HG03342 (cell line): ENCODE measurements around the gene CD200R1.
"Not testable (repeated sequence)": the region's sequence is repeated elsewhere in the genome, so short reads cannot be mapped to it uniquely, and the experiment has no call there.

Source experiments
- ATAC-seq: cut with Tn5 transposase; IDR thresholded peaks from one replicate; pipeline ENCODE4 v1.9.1; 2021; ENCODE audit warnings: mild to moderate bottlenecking, moderate library complexity; ENCODE audit not compliant: unreplicated experiment

CD200R1 gene

DNA sequence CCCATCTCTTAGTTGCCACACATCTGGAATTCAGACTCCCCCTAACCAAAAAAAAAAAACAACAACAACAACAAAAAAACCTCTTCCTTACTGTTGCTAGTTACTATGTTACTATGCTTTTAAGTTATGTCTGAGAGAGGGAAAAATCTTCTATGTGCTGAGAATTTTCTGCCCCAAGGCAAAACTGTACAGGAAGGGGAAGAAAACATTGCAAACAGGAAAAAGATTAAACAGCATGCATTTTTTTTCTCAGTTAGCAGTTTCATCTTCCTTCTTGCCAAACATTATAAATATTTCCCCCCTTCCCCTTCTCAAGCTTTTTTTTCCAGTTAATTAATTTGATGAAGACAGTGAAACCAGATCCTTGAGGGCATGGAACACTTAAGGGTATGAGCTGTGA lies 1.1 kb upstream of the CD200R1 start:
- ATAC-seq, result no peak

DNA sequence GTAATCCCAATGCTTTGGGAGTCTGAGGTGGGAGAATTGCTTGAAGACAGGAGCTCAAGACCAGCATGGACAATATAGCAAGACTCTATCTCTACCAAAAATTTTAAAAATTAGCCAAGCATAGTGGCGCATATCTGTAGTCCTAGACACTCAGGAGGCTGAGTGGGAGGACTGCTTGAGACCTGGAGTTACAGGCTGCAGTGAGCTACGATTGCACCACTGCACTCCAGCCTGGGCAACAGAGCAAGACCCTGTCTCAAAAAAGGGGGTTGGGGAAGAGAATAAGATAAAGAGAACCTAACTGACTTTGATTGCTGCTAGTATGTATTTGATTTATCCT lies 755 bp downstream of the CD200R1 start:
- peak; percentile 22 for ATAC-seq

DNA sequence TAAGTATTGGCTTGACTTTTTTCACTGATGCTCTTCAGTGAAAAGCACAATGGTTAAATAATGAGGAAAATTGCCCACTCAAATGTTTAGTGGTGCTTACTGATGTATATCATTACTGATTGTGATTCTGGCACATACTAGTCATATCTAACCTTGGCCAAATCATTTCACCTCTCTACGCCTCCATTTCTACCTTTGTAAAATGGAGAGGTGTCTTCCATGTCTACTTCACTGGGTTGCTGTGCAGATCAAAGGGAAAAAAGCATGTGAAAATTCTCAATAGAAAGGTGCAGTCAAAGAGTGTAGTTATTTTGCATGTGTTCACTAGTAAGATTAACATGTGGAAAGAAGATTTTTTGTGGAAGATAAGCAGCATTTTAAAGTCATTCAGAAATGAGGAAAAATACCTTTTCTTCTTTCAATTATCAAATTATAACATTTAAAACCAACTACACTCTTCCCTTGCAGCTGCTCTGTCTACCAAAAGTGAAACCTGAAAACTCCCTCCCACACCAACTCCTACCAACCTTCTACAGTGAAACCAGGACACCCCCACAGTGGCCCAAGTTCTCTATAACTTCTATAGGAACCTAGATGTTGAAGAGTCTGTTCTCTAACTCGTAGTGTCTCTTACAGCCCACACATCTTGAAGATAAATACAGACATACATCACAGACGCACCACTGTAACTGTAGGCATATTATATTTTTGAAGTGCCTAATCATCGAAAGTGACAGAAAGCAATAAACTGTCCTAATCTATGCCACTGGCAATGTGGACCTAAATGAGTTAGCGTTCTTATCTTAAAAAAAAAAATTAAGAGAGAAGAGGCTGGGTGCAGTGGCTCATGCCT lies 1.4 kb downstream of the CD200R1 start:
- ATAC-seq, result peak; percentile 86

DNA sequence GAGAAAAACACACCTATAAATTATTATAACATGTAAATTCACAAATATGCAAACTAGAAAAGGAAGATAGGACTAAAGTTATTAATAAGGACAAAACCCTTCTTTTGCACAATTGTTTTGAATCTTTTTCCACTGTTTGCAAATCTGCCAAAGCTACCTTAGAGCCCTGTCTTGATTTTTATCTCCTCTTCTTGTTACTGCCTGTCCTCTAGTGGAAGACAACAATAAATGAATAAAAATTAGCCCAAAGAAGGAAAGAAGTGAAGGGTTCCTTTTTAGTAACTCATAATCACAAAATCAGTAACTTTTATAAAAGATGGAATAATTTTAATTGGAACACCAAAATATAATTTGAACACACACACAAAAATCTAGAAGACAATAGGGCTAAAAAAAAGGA lies 2.7 kb downstream of the CD200R1 start:
- no peak for ATAC-seq

DNA sequence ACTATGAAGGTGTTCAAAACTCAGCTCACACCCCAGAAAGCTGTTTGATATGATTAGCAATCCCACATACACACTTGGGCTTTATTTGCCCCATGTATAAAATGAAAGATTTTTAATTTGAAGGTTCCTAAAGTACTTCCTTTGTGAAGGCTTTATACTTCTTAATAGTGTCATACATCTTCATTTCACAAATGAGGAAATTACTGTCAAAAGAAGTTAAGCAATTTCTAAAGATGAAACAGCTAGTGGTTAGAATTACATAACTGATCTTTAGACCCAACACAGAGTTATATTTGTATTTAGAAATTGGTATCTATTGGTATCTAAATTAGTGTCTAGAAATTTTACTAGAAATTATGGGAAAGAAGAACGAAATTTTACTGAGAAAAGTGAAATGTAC lies 7.1 kb downstream of the CD200R1 start:
- no peak for ATAC-seq

DNA sequence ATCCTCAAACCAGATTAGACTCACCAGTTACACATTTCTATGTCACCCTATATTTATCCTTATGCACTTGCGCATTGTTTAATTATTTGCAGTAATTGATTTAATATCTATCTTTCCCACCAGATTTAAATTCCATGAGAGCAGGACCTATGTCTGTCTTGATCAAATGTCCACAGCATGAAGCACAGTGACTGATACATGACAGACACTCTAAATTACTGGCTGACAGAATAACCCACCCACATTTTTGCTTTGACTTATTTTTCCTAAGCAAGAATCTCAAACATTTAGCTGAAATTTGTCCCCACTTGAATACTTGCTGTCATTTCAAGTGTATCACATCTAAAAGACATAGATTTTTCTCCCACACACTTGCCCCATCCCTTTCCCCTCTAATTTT lies 7.5 kb downstream of the CD200R1 start:
- ATAC-seq, result no peak

DNA sequence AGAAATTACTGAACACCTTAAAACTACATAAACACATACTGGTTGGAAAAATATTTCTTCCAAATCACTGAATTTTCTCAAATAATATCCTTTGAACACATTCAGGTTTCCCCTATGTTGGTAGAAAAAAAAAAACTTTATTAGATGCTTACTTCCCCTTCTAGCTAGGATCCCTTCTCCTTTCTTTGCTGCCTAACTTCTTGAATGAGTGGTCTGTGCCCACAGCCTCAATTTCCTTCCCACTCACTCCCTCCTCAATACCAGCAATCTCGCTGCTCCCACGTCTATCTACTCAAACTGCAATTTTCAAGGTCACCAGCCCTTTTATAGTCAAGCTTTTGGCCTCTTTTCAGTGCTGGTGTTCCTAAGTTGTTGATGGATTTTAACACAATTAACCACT lies 8.3 kb downstream of the CD200R1 start:
- ATAC-seq, result no peak

DNA sequence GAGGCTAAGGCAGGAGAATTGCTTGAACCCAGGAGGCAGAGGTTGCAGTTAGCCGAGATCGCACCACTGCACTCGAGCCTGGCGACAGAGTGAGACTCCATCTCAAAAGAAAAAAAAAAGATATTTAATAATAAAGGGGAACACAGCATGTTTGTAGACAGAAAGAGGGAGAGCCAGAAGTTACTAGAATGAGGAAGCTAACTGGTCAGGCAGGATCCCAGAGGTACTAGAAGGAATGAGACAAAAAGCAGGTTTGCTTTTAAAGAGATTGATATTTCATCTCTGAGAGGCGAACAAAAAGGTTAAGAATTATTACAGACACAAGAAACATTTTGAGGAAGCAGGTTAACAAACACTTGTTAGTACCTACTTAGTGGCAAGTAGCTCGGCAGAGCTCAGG lies 9.2 kb downstream of the CD200R1 start:
- ATAC-seq, result no peak

DNA sequence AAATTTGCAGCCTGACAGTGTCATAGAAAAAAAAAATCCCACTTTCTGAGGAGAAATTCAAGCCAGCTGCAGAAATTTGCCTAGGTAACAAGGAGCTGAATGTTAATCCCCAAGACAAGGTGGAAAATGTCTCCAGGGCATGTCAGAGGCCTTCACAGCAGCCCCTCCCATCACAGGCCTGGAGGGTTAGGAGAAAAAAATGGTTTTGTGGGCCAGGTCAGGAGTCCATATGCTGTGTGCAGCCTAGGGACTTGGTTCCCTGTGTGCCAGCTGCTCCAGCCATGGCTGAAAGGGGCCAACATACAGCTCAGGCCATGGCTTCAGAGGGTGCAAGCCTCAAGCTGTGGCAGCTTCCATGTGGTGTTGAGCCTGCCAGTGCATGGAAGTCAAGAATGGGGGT lies 11.2 kb downstream of the CD200R1 start:
- ATAC-seq, result no peak

DNA sequence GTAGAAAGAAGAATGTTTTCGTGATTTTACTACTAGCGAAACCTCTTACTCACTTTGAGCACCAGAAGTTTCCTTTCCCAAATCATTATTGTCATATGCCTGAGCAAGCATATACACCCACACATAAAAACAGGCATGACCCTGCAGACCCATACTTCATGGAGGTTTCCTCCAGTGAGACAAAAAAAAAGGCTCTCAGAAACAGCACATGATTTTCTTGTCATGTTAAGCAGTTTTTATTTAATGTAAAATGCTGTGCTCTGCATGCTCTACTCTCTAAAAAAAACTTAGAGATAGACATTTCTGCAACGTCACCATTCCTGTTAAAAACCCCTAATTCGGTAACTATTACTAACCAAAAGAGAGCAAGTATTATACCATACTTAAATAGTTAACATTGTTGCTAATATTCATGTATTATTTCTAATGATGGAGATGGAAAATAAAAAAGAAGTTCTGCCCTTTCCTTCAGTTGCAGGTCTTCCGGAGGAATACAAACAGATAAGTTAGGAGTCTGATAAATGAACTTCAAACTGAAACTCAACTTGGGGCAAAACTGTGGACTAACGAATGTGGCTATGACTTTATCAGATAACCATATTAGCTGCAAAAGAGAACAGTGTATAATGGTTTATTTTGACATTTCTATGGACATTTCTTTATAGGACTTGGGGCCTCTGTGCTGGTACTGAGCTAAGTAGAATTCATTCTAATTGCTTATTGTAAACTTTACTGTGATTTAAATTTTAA lies 15.9 kb downstream of the CD200R1 start:
- ATAC-seq, result no peak

DNA sequence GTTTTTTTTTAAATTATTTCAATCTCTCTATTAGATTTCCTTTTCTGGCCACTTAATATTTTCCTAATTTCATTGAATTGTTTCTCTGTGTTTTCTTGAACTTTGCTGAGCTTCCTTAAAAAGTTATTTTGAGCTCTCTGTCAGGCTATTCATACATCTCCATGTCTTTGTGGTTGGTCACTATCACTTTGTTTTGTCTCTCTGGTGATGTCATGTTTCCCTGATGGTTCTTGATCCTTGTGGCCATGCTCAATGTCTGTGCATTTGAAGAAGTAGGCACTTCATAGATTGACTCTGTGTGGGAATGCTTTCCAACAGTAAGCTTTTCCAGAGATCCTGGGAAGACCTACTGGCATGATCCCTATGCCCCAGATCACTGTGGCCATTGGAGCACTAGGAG lies 18.6 kb downstream of the CD200R1 start:
- ATAC-seq, result no peak

DNA sequence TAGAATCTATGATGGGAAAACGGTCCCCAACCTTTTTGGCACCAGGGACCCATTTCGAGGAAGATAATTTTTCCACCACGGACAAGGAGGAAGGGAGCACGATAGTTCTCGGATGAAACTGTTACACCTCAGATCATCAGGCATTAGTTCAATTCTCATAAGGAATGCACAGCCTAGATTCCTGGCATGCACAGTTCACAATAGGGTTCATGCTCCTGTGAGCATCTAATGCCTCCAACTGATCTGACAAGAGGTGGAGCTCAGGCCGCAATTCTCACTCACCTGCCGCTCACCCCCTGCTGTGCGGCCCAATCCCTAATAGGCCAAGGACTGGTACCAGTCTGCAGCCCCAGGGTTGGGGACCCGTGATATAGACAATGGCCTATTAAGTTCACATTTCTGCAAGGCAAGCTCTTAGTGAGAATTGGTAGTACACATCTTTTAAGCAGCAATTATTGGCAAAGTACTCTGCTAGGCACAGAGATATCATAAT lies 26.5 kb downstream of the CD200R1 start:
- no peak for ATAC-seq

DNA sequence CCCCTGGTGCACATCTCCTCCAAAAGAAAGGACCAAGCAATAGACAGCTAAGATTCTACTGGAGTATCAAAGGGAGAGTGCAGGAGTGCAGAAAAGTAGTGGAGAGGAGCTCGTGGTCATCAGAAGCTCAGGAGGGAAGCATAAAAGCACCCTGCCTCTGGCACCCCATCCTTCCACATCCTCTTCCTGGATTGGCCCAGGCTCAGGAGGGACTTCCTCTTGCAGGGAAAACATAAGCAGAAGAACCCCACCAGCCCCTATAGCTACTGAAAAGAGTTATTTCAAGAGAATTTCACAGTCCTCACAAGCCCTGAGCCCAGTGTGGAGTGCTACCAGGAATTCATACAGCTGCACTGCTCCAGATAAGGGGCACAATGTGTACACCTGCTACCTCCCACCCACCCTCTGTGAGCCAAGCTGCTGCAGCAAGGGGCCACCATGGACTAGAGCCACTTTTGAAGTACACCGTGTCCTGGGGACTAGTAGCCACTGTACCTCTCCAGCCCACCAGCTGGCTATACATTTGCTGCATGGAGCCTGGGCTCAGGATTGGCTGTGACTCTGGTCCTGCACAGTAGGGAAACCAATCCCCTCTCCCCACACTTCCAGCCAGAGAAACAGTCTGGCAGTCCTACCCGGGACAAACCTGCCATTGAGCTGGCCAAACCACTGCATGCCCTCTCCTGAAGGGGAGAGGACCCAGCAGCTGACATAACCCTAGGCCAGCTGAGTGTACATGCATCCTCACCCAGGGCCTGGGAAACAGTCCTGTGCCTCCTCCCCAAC lies 43.0 kb downstream of the CD200R1 start:
- no peak for ATAC-seq

DNA sequence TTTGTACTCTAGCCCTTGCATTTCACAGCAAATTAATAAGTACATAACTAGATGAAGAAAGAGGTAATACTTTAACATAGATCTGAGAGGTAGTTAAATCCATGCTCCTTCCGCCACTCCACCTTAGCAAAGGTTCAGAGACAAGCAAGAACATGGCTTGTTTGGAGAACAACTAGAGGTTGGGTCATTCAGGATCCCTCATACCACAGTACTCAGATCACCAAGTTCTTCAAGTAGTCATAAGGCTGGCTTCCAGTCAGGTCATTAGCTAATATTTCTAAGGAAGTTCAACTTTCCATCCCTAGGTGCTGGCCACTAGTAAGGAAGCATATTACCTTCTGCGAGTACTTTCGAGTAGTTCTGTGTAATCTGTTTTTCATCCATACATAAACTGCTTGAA lies 44.1 kb downstream of the CD200R1 start:
- no peak for ATAC-seq

DNA sequence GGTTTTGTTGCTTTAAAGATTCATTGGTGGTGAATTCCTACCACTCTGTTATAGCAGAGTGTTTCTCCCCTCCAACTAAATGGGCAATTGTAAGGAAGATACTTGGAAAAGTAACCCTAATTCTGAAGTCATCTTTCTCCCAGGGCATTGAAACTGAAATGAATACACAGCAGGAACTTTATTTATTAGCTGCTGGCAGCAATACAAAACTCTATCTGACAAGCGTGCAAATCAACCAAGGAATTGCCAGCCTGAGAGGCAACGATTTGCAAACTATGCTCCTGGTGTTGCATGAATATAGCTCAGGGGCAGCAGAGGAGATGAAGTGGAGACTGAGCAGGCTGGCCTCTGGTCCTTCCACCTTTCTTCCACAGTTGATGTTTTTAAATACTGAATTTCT lies 48.9 kb downstream of the CD200R1 start:
- no peak for ATAC-seq

DNA sequence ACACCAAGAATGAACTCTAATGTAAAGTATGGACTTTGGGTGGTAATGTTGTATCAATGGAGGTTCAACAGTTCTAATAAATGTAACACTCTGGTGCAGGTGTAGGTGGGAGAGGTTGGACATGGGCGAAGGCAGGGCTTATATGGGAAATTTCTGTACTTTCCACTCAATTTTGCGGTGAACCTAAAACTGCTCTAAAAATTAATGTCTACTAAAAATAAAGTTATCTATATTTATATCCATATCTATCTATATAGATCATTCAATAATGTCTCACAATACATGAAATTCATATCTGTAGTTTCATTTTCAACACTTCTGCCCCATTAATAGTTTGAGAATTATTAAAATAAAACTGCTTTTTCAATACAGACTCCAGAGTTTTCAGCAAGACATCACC lies 49.3 kb downstream of the CD200R1 start:
- ATAC-seq, result no peak

DNA sequence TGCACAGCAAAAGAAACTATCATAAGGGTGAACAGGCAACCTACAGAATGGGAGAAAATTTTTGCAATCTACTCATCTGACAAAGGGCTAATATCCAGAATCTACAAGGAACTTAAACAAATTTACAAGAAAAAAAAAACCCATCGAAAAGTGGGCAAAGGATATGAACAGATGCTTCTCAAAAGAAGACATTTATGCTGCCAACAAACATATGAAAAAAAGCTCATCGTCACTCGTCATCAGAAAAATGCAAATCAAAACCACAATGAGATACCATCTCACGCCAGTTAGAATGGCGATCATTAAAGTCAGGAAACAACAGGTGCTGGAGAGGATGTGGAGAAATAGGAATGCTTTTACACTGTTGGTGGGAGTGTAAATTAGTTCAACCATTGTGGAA lies 55.4 kb downstream of the CD200R1 start:
- not testable (repeated sequence) for ATAC-seq

DNA sequence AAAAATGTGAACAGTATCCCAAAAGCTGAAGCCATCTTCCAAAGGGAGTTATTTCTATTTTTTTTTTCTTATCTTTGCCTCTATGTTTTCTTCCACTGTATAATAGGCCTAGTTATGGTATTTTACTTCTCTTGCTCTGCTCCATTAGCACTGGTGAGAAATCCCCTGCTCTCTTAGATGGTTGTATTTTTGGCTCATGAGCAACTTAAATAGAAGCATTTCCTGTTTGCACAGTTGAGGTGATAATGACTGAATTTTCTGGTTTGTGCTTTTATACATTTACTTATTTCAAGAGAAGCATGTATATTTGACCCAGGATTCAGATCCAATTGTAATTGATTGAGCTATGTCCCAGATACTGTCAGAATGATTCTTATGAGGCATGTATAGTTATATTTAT lies 66.7 kb downstream of the CD200R1 start:
- ATAC-seq, result peak; percentile 100

DNA sequence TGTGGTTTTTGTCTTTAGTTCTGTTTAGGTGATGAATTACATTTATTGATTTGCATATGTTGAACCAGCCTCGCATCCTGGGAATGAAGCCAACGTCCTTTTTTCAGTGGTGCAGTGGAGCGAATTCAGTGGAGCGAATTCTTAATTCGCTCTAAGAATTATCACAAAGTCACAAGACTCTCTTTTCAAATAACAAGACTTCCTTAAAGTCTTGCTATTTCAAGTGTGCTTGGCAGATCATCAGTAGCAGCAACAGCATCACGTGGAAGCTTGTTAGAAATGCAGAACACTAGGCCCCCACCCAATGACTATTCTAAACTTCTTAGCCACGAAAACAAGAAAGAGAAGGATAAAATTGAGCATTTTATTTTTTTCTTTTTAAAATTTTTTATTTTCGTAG lies 70.1 kb downstream of the CD200R1 start:
- ATAC-seq, result no peak

DNA sequence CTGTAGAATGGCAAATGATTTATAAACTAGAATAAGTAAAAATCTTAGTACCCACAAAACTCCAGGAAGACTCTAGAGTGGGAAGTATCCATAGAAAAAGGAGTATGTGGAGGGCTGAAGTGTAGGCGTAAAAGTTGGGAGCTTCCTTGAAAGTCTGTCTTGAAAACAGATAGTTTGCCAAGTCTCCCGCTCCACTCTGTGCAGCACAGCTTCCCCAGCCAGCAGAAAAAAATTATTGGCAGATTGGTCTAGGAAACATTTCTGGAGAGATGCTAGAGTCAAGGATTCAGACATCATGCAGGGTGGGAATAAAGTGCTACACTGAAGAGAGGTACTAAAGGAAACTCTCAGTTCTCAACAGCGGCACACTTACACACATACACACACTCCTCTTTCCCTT lies 74.8 kb downstream of the CD200R1 start:
- no peak for ATAC-seq

DNA sequence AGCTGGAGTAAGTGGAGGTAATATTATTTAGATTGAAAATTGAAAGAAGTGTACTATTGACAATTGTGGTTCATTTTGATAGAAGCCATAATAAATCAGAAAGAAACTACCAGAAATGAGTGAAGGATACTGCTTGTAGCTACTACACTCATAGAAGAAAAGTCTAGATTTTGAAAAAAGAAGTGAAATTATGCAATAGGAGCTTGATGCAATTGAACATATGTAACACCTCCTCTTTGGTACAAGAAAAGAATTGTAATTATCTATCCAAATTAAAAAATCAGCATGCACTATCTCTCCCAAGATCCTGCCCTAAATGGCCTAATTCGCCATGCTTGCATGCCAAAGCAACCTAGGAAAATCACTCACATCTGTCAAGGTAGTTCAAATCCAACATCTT lies 77.1 kb downstream of the CD200R1 start:
- ATAC-seq, result no peak

DNA sequence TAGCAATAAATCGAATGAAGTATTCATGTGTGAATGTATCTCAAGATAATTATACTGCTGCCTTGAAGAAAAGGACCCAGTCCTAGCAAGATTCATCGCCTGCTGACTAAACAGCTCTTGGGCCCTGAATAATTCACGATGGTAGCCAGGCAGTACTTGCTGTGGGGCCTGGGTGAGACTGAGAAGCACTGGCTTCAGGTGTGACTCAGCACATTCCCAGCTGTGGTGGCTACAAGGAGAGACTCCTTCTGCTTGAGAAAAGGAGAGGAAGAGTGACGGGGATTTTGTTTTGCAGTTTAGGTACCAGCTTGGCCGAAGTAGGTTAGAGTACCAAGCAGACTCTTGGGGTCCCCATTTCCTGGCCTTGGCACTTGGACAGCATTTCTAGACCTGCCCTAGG lies 80.6 kb downstream of the CD200R1 start:
- ATAC-seq, result no peak
